ENCODE measurements around the gene CHST11. TPM values are rescaled to one million over a fixed set of nuclear protein-coding genes. Genes with fewer than 3 reads are reported as not detected.
A peak's percentile ranks its signal among the peaks of the same experiment; 100 is the strongest.

CHST11 gene
- total and polyA plus RNA-seq, 9 of the 15 experiments (the other 6 are each of a cell fraction or from before 2014, with no cell fraction given), result 2.3 to 38.7 (median 15.0) TPM

- Histone ChIP-seq H4K20me1 (replicated peaks; ENCODE audit: control insufficient read depth, insufficient read depth, low read length) (no peaks in the 10 kb centered on the region), H3K27me3 (ENCODE audit: control insufficient read depth in 2 of 2, insufficient read depth in 2 of 2, low read length in 2 of 2) (no peaks in the 10 kb centered on the region), H3K79me2 (ENCODE audit: control insufficient read depth, insufficient read depth, low read length) (peaks cover 75% of the 10 kb centered on the region), H3K36me3 (ENCODE audit: control insufficient read depth, insufficient read depth, low read length) (peaks cover 3% of the 10 kb centered on the region; the same call in 2 of the 3 replicates), H3K9ac (ENCODE audit: insufficient read depth in 1 of 2, low read depth in 2 of 2, low read length in 2 of 2) (no peak overlapping the region), H3K9me1 (ENCODE audit: control insufficient read depth, insufficient read depth, low read length) (peaks cover 4% of the 10 kb centered on the region), H3K4me1 (replicated peaks in 1 of 2; ENCODE audit: control insufficient read depth in 2 of 2, insufficient read depth in 2 of 2, low read length in 2 of 2) (peaks cover 11 to 50% of the 10 kb centered on the region in 2 experiments), H3K27ac (ENCODE audit: extremely low read depth, low read depth, low read length) (no peak overlapping the region), H2AFZ (ENCODE audit: low read depth, low read length) (no peak overlapping the region), H3K9me3 (replicated peaks; ENCODE audit: control insufficient read depth, insufficient read depth, low read depth, low read length) (no peaks in the 10 kb centered on the region), H3K4me3 (no peak overlapping the region), H3K4me2 (ENCODE audit: insufficient read depth, low read length) (no peak overlapping the region)
- 75% methylated on average over 7 of the region's 7 CpGs for WGBS (ENCODE audit: insufficient coverage, low coverage, missing lambda C conversion rate)
- in situ Hi-C loops (cut with MboI), result no loop called here
- no TSS peak for BruUV-seq (replicated peaks)
- DNase-seq (ENCODE audit: extremely low read depth in 1 of 4, low spot score in 3 of 4) (no peak), FAIRE-seq (no peak), ATAC-seq (no peak)
- TF ChIP-seq TEAD4 (IDR thresholded peaks at IDR 0.05; ENCODE audit: low read length) (no peak), TEAD4 (CRISPR knock-in tag; IDR thresholded peaks at IDR 0.05; ENCODE audit: borderline replicate concordance) (no peak), MCM7 (IDR thresholded peaks at IDR 0.05) (no peak), TGIF2 (CRISPR knock-in tag; IDR thresholded peaks at IDR 0.05) (no peak), ZNF668 (CRISPR knock-in tag; IDR thresholded peaks at IDR 0.05) (no peak), RBM22 (IDR thresholded peaks at IDR 0.05; ENCODE audit: low read depth, low read length, poor library complexity, severe bottlenecking) (no peak), ZBTB40 (IDR thresholded peaks at IDR 0.05) (no peak), ZBTB40 (CRISPR knock-in tag; IDR thresholded peaks at IDR 0.05) (no peak), FOSL1 (tag; conservative IDR thresholded peaks at IDR 0.05) (0 out of 2 replicates have a peak, but pooled peaks have one; percentile 14), KDM1A (IDR thresholded peaks at IDR 0.05) (0 out of 4 replicates have a peak, but pooled peaks of 1 of the 2 experiments have one; percentile 5), HMBOX1 (IDR thresholded peaks at IDR 0.05) (no peak), SAFB2 (IDR thresholded peaks at IDR 0.05; ENCODE audit: borderline replicate concordance, low read depth, low read length, severe bottlenecking) (no peak)
- ChIA-PET POLR2A (interaction anchor here (0.7 to 2.0 kb wide), 3 partner anchors 9 to 136 kb away, joined by 3 to 6 read pairs (median 4); no protein-coding TSS in a partner anchor), CTCF (ENCODE audit: low intra/inter-chr PET ratio) (no interaction called here)
- intact Hi-C loops (cut with micrococcal nuclease), result loop anchor here (5.0 to 10.0 kb wide), 3 partner anchors 62 to 245 kb away; partner anchors contain the start of gene CHST11
Observed at GRCh38 chr12:104579718-104580495, 123.2 kb downstream of the CHST11 start.
